OCI-LY3 (cell line): ENCODE data around the gene QKI.

ENCODE experiments used
- EZH2phosphoT487 ChIP-seq: fragments of 200-600 bp; shearing (Covaris generic); IDR thresholded peaks from 2 replicates; pipeline ENCODE4 v1.6.1; 2018; ENCODE audit warnings: antibody characterized with exemption, mixed run types, low read depth
- TF ChIP-seq, protein P1 (sequence below): fragments of 200-600, 300-600 bp; sonication (generic); IDR thresholded peaks from 2 replicates; pipeline ENCODE4 v1.5.1; 2014; ENCODE audit warnings: antibody characterized with exemption, low read length, low read depth

DNA sequence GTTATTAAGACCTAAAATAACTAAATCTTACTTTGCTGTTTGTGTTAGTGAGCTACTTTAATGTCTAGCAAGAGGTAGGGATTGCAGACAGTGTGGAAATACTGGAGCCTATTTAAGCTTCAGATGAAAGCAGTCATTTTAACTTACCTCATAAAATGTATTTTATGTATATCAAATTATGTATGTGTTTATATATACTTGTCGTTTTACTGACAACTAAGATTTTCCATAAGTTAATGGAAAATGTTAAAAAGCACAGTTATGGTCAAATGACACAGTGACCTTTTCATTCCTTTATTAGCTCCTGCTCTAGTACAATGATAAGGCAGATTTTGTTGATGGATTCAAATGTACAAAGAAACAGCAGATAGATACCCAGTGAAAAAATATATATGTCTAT lies 34.6 kb downstream of the QKI start:
- TF ChIP-seq, protein P1, sequence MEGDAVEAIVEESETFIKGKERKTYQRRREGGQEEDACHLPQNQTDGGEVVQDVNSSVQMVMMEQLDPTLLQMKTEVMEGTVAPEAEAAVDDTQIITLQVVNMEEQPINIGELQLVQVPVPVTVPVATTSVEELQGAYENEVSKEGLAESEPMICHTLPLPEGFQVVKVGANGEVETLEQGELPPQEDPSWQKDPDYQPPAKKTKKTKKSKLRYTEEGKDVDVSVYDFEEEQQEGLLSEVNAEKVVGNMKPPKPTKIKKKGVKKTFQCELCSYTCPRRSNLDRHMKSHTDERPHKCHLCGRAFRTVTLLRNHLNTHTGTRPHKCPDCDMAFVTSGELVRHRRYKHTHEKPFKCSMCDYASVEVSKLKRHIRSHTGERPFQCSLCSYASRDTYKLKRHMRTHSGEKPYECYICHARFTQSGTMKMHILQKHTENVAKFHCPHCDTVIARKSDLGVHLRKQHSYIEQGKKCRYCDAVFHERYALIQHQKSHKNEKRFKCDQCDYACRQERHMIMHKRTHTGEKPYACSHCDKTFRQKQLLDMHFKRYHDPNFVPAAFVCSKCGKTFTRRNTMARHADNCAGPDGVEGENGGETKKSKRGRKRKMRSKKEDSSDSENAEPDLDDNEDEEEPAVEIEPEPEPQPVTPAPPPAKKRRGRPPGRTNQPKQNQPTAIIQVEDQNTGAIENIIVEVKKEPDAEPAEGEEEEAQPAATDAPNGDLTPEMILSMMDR = no peak
- TF ChIP-seq EZH2phosphoT487 = no peak
